Suppressor macrophage treated with lipopolysaccharide for 4 hours (primary cell): ENCODE measurements around the gene LIPC.

Source experiments
- DNase-seq: peaks from one replicate; pipeline ENCODE4 v3.0.0-alpha.2; 2020

Gene LIPC

GRCh38 chr15:58460116-58460790 lies 28.5 kb downstream of the LIPC start:
- DNase-seq, result no peak

- DNase-seq, result no peak
These were observed 29.1 kb downstream of the LIPC start for GRCh38 chr15:58460872-58461271.

- DNase-seq, result no peak
These were observed 30.8 kb downstream of the LIPC start for GRCh38 chr15:58462547-58462946.

GRCh38 chr15:58462973-58463663 lies 31.3 kb downstream of the LIPC start:
- DNase-seq, result no peak

DNA sequence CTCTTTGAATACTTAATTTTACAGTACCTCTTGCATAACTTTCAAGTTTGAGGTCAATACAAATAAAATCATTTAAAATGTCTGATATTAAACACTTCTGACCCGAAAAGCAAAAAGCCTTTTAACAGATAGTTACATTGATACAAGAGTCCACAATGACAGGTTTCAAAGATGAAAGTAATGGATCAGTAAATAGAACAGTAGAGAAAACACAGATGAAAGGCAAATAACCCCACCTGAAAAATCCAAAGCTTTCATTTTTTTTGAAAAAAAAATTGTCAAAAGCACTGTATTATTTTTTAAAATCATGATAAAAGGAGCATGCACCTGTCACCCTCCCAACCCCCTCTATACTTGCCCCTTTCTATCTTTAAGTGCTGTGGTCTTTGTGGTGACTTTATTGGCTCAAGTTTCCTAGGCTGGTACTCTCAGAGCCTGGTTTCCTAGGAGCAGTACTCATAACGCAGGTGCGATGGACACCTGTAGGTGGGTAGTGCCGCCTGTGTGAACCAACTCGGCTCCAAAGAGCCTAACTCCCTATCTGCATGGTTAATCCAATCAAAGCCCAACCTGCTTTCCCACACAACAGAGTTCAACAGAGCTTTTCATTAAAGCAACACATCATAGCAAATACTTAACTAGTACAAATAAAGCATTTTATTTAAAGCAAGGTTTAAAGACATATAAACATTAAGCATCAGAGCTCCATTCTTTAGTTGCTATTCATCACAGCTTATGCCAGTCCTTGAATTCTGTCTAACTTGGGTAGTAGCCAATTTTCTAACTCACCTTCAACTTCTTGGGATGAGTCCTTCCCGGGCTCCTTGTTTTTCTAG lies 32.2 kb downstream of the LIPC start:
- no peak for DNase-seq

DNA sequence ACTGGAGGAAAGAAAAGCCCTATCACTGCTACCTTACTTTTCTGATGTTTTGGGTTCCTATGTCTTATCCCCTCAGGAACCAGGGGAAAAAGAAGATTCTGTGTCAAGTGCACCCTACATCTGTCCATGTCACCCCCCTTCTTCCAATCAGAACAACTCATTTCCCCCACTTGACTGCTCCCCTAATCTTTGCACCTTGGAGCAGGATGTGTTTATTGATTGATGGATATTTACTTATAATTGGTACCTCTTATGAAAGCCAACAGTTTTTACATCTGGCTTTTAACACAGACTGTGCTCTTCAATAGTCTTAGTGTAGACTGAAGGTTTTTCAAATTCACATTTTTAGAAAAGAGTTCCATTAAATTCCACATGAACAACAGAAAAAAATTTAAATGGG lies 33.3 kb downstream of the LIPC start:
- no peak for DNase-seq

GRCh38 chr15:58465866-58466517 lies 34.2 kb downstream of the LIPC start:
- DNase-seq, result no peak

DNA sequence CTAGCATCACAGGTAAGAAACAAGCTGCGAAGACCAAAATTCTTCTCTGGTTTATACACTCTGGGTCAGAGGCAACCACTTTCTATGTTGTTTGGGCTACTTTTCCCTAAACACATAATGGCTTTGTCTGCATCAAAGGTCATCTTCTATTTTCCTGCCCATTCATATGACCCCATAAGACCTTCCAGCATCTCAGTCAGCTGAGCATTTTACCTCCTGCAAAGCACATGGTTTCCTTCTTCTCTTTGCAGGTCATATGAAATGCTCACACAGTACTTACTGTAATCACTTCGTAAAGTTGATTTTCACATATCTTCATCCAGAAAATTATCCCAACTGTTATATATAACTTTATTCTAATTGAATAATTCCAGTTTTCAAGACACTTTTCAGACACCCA lies 34.8 kb downstream of the LIPC start:
- no peak for DNase-seq

DNA sequence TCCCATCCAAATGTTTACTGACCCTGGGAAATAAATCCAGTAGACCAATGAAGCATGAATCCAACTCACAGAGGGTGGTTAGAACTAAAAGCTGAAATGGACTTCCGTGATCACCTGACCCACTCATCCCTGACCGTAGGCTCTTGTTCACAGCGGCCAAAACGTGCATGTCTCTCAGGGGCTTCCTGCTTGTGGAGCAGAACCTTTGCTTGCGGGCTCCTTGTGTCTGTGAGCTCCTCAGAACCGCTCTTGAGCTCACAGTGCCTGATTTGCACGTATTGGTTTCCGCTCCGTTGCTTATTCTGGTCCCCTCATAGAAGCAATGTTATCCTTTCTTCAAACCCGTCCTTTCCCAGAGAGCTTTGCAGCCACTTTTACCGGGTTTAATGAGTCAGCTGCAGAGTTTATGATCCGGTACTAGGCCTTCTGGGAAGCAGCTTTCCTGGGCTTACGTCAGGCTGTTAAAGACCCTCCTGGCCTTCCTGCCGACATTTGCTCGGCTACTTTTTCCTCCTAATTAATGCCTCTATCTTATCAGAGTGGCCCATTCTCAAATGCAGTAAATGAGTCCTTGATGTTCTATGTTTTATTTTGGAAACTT lies 35.4 kb downstream of the LIPC start:
- DNase-seq, result no peak

GRCh38 chr15:58467722-58468423 lies 36.1 kb downstream of the LIPC start:
- no peak for DNase-seq

- peak; percentile 38 for DNase-seq
These were observed 37.9 kb downstream of the LIPC start for GRCh38 chr15:58469432-58470353.

- DNase-seq, result no peak
These were observed 39.6 kb downstream of the LIPC start for GRCh38 chr15:58471348-58471747.

GRCh38 chr15:58472221-58472620 lies 40.4 kb downstream of the LIPC start:
- no peak for DNase-seq

GRCh38 chr15:58472821-58473581 lies 41.2 kb downstream of the LIPC start:
- DNase-seq, result no peak

- DNase-seq, result no peak
These were observed 41.9 kb downstream of the LIPC start for GRCh38 chr15:58473724-58474123.

- no peak for DNase-seq
These were observed 43.0 kb downstream of the LIPC start for GRCh38 chr15:58474741-58475323.

DNA sequence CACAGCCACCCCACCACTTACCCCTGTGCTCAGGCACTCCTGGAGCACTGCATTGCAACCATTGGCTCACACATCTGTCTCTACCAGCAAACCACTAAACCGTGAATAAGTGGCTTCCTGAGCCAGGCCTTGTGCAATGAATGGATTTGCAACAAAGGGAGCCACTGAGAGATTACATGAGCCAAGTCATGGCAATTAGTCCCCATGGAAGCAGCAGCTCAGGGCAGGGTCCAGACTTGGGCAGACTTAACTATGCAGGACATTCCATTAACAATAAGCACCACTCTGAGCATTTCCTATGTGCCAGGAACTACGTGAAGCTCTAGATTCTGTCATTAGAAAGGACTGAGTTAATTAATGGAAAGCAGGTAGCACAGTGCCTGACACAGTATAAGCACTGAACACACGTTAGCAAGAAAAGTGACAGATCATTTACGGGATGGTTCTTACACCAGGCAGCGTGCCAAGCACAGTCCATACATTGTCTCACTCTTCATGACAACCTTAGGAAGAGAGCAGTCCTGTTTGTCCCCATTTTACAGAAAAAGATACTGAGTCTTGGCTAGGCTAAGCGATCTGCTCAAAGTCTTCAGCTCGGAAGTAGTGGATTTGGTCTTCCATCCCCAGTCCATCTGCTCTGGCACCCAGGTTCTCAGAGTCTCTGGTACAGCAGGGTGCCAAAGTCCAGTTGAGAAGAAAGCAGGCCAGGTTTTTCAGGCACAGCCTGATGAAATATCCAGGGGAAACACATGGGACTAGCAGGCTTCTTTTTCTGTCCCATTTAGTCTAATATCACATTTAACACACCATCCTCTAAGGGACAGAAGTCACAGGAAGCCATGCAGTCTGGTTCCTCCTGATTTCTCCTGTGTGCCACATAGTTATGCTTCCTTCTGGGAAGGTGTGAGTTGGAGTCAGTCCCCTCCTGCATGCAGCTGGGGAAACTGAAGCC lies 44.1 kb downstream of the LIPC start:
- peak; percentile 37 for DNase-seq

GRCh38 chr15:58476525-58477162 lies 44.9 kb downstream of the LIPC start:
- DNase-seq, result no peak
